VCaP (cell line): Measurements from ENCODE around the gene SSC4D.
A peak's percentile ranks its signal among the peaks of the same experiment; 100 is the strongest.
"Not testable (repeated sequence)": the region's sequence is repeated elsewhere in the genome, so short reads cannot be mapped to it uniquely, and the experiment has no call there.

Experiments
- H3K27ac ChIP-seq: fragments of 450-650 bp; 2 replicates; pipeline ENCODE4 v1.5.1; 2017
- CTCF ChIP-seq: fragments of 450-650 bp; conservative IDR thresholded peaks from 2 replicates; pipeline ENCODE4 v1.5.1; 2017; ENCODE audit warnings: mild to moderate bottlenecking, moderate library complexity

SSC4D gene

GRCh38 chr7:76393116-76394031 is 16.1 kb downstream of the SSC4D start:
- H3K27ac ChIP-seq, result peak overlapping the region; percentile 94
- TF ChIP-seq CTCF, result no peak

GRCh38 chr7:76392531-76393115 is 16.9 kb downstream of the SSC4D start:
- peak overlapping the region; percentile 94 for H3K27ac ChIP-seq
- no peak for TF ChIP-seq CTCF

GRCh38 chr7:76390092-76390491 is 19.4 kb downstream of the SSC4D start:
- no peak overlapping the region for H3K27ac ChIP-seq

GRCh38 chr7:76387789-76388188 is 21.7 kb downstream of the SSC4D start:
- not testable (repeated sequence) for H3K27ac ChIP-seq

More at GRCh38 chr7:76390092-76390491, 19.4 kb downstream of the SSC4D start:
- TF ChIP-seq CTCF, result no peak

GRCh38 chr7:76386691-76387260 is 22.7 kb downstream of the SSC4D start:
- TF ChIP-seq CTCF, result no peak
- no peak overlapping the region for H3K27ac ChIP-seq

- no peak for TF ChIP-seq CTCF
- H3K27ac ChIP-seq, result no peak overlapping the region
Observed at GRCh38 chr7:76383089-76383944, 26.2 kb downstream of the SSC4D start.

GRCh38 chr7:76381814-76382213 is 27.7 kb downstream of the SSC4D start:
- TF ChIP-seq CTCF, result no peak

More at GRCh38 chr7:76381814-76382213, 27.7 kb downstream of the SSC4D start:
- H3K27ac ChIP-seq, result no peak overlapping the region
